Kidney capillary endothelial cell (primary cell): ENCODE data around the gene CA12.

Experiments
- DNase-seq: peaks from one replicate; pipeline ENCODE4 v3.0.0-alpha.2; 2018; ENCODE audit warnings: low spot score

The CA12 gene

GRCh38 chr15:63357061-63357460 lies 24.6 kb downstream of the CA12 start:
- DNase-seq = no peak

GRCh38 chr15:63354821-63355650 lies 26.6 kb downstream of the CA12 start:
- no peak for DNase-seq

GRCh38 chr15:63353887-63354286 lies 27.8 kb downstream of the CA12 start:
- no peak for DNase-seq

- no peak for DNase-seq
Measured at GRCh38 chr15:63353261-63353660, 28.4 kb downstream of the CA12 start.

GRCh38 chr15:63352808-63353207 lies 28.8 kb downstream of the CA12 start:
- DNase-seq = no peak

- DNase-seq = no peak
Measured at GRCh38 chr15:63351170-63351569, 30.5 kb downstream of the CA12 start.

GRCh38 chr15:63350178-63350621 lies 31.4 kb downstream of the CA12 start:
- DNase-seq = no peak

- DNase-seq = no peak
Measured at GRCh38 chr15:63349621-63350020, 32.0 kb downstream of the CA12 start.

- no peak for DNase-seq
Measured at GRCh38 chr15:63349156-63349555, 32.5 kb downstream of the CA12 start.

GRCh38 chr15:63348392-63348791 lies 33.3 kb downstream of the CA12 start:
- DNase-seq = peak; percentile 62

- DNase-seq = no peak
Measured at GRCh38 chr15:63347074-63347857, 34.4 kb downstream of the CA12 start.

- no peak for DNase-seq
Measured at GRCh38 chr15:63345391-63345752, 36.3 kb downstream of the CA12 start.

- DNase-seq = no peak
Measured at GRCh38 chr15:63344731-63345390, 36.8 kb downstream of the CA12 start.

- DNase-seq = peak; percentile 16
Measured at GRCh38 chr15:63342996-63343562, 38.6 kb downstream of the CA12 start.

GRCh38 chr15:63341898-63342297 lies 39.7 kb downstream of the CA12 start:
- DNase-seq = no peak

GRCh38 chr15:63340878-63341277 lies 40.8 kb downstream of the CA12 start:
- DNase-seq = no peak

- DNase-seq = no peak
Measured at GRCh38 chr15:63340353-63340752, 41.3 kb downstream of the CA12 start.

- DNase-seq = no peak
Measured at GRCh38 chr15:63339836-63340235, 41.8 kb downstream of the CA12 start.

- DNase-seq = no peak
Measured at GRCh38 chr15:63339006-63339766, 42.5 kb downstream of the CA12 start.

GRCh38 chr15:63338170-63338569 lies 43.5 kb downstream of the CA12 start:
- no peak for DNase-seq

GRCh38 chr15:63337046-63337445 lies 44.6 kb downstream of the CA12 start:
- no peak for DNase-seq
